Neuronal stem cell (in vitro differentiated cells): ENCODE results near the gene NOL3.
A peak's percentile ranks its signal among the peaks of the same experiment; 100 is the strongest.

Experiments used
- DNase-seq: peaks from one replicate; pipeline ENCODE4 v3.0.0-alpha.2; 2013; ENCODE audit warnings: low spot score
- H2AFZ ChIP-seq: one replicate; pipeline ENCODE4 v1.6.1; 2013; ENCODE audit warnings: mild to moderate bottlenecking, low read length, inconsistent platforms
- H2AK5ac ChIP-seq: 2 replicates; pipeline ENCODE4 v1.6.1; 2013; ENCODE audit warnings: low read depth, mild to moderate bottlenecking, inconsistent platforms, low read length, moderate library complexity, mixed read lengths
- H2BK120ac ChIP-seq: 2 replicates; pipeline ENCODE4 v1.6.1; 2013; ENCODE audit warnings: low read depth, mild to moderate bottlenecking, inconsistent platforms, low read length, moderate library complexity, mixed read lengths
- H2BK12ac ChIP-seq: one replicate; pipeline ENCODE4 v1.6.1; 2013; ENCODE audit warnings: low read length, inconsistent platforms
- H2BK15ac ChIP-seq: 2 replicates; pipeline ENCODE4 v1.6.1; 2013; ENCODE audit warnings: mild to moderate bottlenecking, low read length, inconsistent platforms, mixed read lengths
- H2BK5ac ChIP-seq: one replicate; pipeline ENCODE4 v1.6.1; 2013; ENCODE audit warnings: inconsistent platforms, mild to moderate bottlenecking, low read length, moderate library complexity
- H3K14ac ChIP-seq: one replicate; pipeline ENCODE4 v1.6.1; 2013; ENCODE audit warnings: low read length, inconsistent platforms
- H3K18ac ChIP-seq: 2 replicates; pipeline ENCODE4 v1.6.1; 2013; ENCODE audit warnings: low read length, inconsistent platforms
- H3K23ac ChIP-seq: 2 replicates; pipeline ENCODE4 v1.6.1; 2013; ENCODE audit warnings: low read depth, mild to moderate bottlenecking, mixed read lengths, low read length, inconsistent platforms; ENCODE audit not compliant: poor library complexity
- H3K27ac ChIP-seq: replicated peaks from 3 replicates; pipeline ENCODE4 v1.5.1; 2013; ENCODE audit warnings: low read length, inconsistent platforms
- H3K27me3 ChIP-seq, 3 experiments: 2 replicates each; pipeline ENCODE4 v1.6.1; 2013; ENCODE audit warnings: low read length in 3 of 3, mild to moderate bottlenecking in 2 of 3, inconsistent platforms in 1 of 3, low read depth in 1 of 3, mixed read lengths in 1 of 3, moderate library complexity in 1 of 3; ENCODE audit not compliant: control insufficient read depth in 3 of 3, insufficient read depth in 3 of 3
- H3K36me3 ChIP-seq, 2 donors: replicated peaks in 1 of 2; 2 replicates each; pipeline ENCODE4 v1.6.1; 2013; ENCODE audit warnings: low read length in 2 of 2; ENCODE audit not compliant: control insufficient read depth in 2 of 2, insufficient read depth in 2 of 2
- H3K4ac ChIP-seq: 2 replicates; pipeline ENCODE4 v1.6.1; 2013; ENCODE audit warnings: inconsistent platforms, mild to moderate bottlenecking, low read length, moderate library complexity
- H3K4me1 ChIP-seq, 2 donors: 1 replicate in 1 of 2; 2 replicates in 1 of 2; pipeline ENCODE4 v1.6.1; 2013; ENCODE audit warnings: low read length in 2 of 2, low read depth in 1 of 2; ENCODE audit not compliant: control insufficient read depth in 2 of 2, insufficient read depth in 1 of 2
- H3K4me2 ChIP-seq: one replicate; pipeline ENCODE4 v1.6.1; 2013; ENCODE audit warnings: mild to moderate bottlenecking, low read length, inconsistent platforms; ENCODE audit not compliant: insufficient read depth, poor library complexity, severe bottlenecking
- H3K4me3 ChIP-seq, 2 donors: 2 replicates each; pipeline ENCODE4 v1.5.1; 2013; ENCODE audit warnings: low read length in 2 of 2, mild to moderate bottlenecking in 2 of 2, inconsistent platforms in 1 of 2, moderate library complexity in 1 of 2
- H3K79me1 ChIP-seq: one replicate; pipeline ENCODE4 v1.6.1; 2013; ENCODE audit warnings: low read depth, mild to moderate bottlenecking, inconsistent platforms, low read length, moderate library complexity
- H3K9ac ChIP-seq: one replicate; pipeline ENCODE4 v1.6.1; 2013; ENCODE audit warnings: mild to moderate bottlenecking, low read depth, low read length, inconsistent platforms; ENCODE audit not compliant: poor library complexity
- H3K9me3 ChIP-seq, 2 donors: replicated peaks in 1 of 2; 2 replicates each; pipeline versions ENCODE3 to v1.6.1; 2013; ENCODE audit warnings: low read length in 2 of 2, mild to moderate bottlenecking in 2 of 2, inconsistent platforms in 1 of 2, low read depth in 1 of 2, mixed read lengths in 1 of 2, moderate library complexity in 1 of 2; ENCODE audit not compliant: control insufficient read depth in 2 of 2, insufficient read depth in 1 of 2
- H4K8ac ChIP-seq: one replicate; pipeline ENCODE4 v1.6.1; 2013; ENCODE audit warnings: low read depth, mild to moderate bottlenecking, inconsistent platforms, low read length, moderate library complexity
- H4K91ac ChIP-seq: one replicate; pipeline ENCODE4 v1.6.1; 2013; ENCODE audit warnings: low read length, low read depth, mild to moderate bottlenecking, inconsistent platforms; ENCODE audit not compliant: poor library complexity
- WGBS, 2 donors: extraction: QIAGEN DNeasy Blood & Tissue Kit; methylation state at CpG; one replicate each; pipeline ENCODE4 v1.1.7; 2013; ENCODE audit warnings: missing lambda C conversion rate in 2 of 2, mixed read lengths in 1 of 2; ENCODE audit not compliant: insufficient read length in 2 of 2, insufficient replicate concordance in 1 of 2; ENCODE audit errors: extremely low coverage in 2 of 2; 5-methylcytosine and 5-hydroxymethylcytosine counted together

The NOL3 gene

GRCh38 chr16:67188323-67188722 lies 18.0 kb downstream of the NOL3 start:
- Histone ChIP-seq H3K79me1 (peaks cover 13% of the 10 kb centered on the region), H3K36me3 (peaks cover under 1 to 3% of the 10 kb centered on the region in 2 donors), H3K4ac (no peak overlapping the region), H3K18ac (no peak overlapping the region), H2BK5ac (no peak overlapping the region), H3K23ac (no peak overlapping the region), H2BK15ac (no peak overlapping the region), H3K4me1 (peaks cover 19 to 22% of the 10 kb centered on the region in 2 donors), H2BK120ac (no peak overlapping the region), H3K14ac (no peak overlapping the region), H4K8ac (no peak overlapping the region), H3K4me3 (no peak overlapping the region), H4K91ac (no peak overlapping the region), H2BK12ac (no peak overlapping the region), H3K27me3 (peaks cover 5 to 30% (median 8%) of the 10 kb centered on the region in 3 experiments), H2AK5ac (peak overlapping the region; percentile 53), H3K27ac (no peak overlapping the region), H2AFZ (no peak overlapping the region), H3K9ac (no peak overlapping the region), H3K4me2 (no peak overlapping the region), H3K9me3 (no peaks in the 10 kb centered on the region)
- no peak for DNase-seq
- WGBS, 2 donors, result no CpG with 5 or more reads among the region's 4 CpGs

DNA sequence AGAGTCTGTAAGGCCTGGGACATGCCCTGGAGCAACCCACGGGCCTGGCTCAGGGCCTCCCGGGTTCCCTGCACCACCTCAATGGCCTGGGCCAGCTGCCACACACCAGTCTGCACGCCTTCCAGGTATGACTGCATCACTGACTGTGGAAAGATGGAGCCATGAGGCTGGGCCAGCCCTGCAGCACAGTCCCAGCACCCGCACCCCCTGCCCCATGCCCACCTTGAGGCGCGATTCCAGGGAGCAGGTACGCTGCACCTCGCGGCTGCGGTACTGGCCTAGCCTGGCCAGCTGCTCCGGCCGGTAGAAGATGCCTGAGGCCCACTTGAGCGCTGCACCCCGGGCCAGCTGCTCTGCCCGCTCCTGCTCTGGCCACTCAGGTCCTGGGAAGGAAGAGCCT lies 18.5 kb downstream of the NOL3 start:
- no peak overlapping the region for H3K27ac ChIP-seq
- peaks cover 5 to 30% (median 8%) of the 10 kb centered on the region in 3 experiments for H3K27me3 ChIP-seq
- no peak overlapping the region for H3K4me3 ChIP-seq
- WGBS, 2 donors, result no CpG with 5 or more reads among the region's 15 CpGs
- H2BK5ac ChIP-seq, result no peak overlapping the region
- no peaks in the 10 kb centered on the region for H3K9me3 ChIP-seq
- H2BK120ac ChIP-seq, result no peak overlapping the region
- H4K91ac ChIP-seq, result no peak overlapping the region
- no peak overlapping the region for H3K18ac ChIP-seq
- peaks cover 20 to 23% of the 10 kb centered on the region in 2 donors for H3K4me1 ChIP-seq
- DNase-seq, result no peak
- H2BK12ac ChIP-seq, result peak overlapping the region; percentile 70
- H3K9ac ChIP-seq, result peak overlapping the region; percentile 57
- peak overlapping the region; percentile 53 for H2AK5ac ChIP-seq
- no peak overlapping the region for H2BK15ac ChIP-seq
- H3K36me3 ChIP-seq, result peaks cover 4 to 7% of the 10 kb centered on the region in 2 donors
- no peak overlapping the region for H3K4ac ChIP-seq
- H3K79me1 ChIP-seq, result peaks cover 13% of the 10 kb centered on the region
- H4K8ac ChIP-seq, result no peak overlapping the region
- no peak overlapping the region for H2AFZ ChIP-seq
- H3K4me2 ChIP-seq, result no peak overlapping the region
- no peak overlapping the region for H3K14ac ChIP-seq
- H3K23ac ChIP-seq, result no peak overlapping the region

DNA sequence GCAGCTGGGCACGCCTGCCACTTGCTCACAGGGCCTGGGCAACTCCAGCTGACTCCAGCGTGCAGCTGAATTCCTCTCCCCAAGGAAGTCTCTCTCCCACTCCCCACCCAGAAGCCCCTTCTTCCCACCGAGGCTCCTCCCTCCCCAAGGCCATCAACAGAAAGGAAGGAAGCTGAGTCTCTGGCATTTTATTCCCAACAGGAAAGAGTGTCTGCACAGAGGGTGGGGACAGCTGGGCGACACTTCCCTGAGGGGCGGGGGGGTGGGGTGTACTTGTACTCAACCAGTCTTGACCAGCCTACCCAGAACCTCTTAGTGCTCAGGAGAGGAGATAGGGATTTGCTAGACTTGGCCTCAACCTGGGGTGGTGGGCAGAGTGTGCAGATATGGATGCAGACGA lies 19.7 kb downstream of the NOL3 start, which contains the start of gene EXOC3L1:
TSS of gene EXOC3L1 (minus strand) at position 96 of the 400 bp plus-strand sequence. CDS start 460 bp downstream, outside the sequence.
- Histone ChIP-seq H3K4me2 (no peak within 1 kb of the TSS), H3K27ac (no peak within 1 kb of the TSS), H3K27me3 (peaks cover 1 to 20% (median 2%) of the 10 kb centered on the region in 3 experiments), H3K14ac (no peak within 1 kb of the TSS), H3K9ac (peak within 1 kb of the TSS; percentile 36), H3K79me1 (peaks cover 9% of the 10 kb centered on the region), H3K4me1 (peaks cover 17 to 20% of the 10 kb centered on the region in 2 donors), H2AFZ (peak within 1 kb of the TSS; percentile 70), H2BK12ac (peak within 1 kb of the TSS; percentile 70), H2AK5ac (peak within 1 kb of the TSS; percentile 81), H3K36me3 (peaks cover 16 to 20% of the 10 kb centered on the region in 2 donors), H4K91ac (no peak within 1 kb of the TSS), H3K23ac (no peak within 1 kb of the TSS), H3K4ac (no peak within 1 kb of the TSS), H4K8ac (no peak within 1 kb of the TSS), H2BK120ac (no peak within 1 kb of the TSS), H3K4me3 (peak within 1 kb of the TSS in 1 of 2 donors; percentile 33), H2BK15ac (no peak within 1 kb of the TSS), H3K9me3 (no peaks in the 10 kb centered on the region), H2BK5ac (no peak within 1 kb of the TSS), H3K18ac (no peak within 1 kb of the TSS)
- no peak for DNase-seq
- no CpG with 5 or more reads among the region's 6 CpGs for WGBS, 2 donors

GRCh38 chr16:67190448-67191399 lies 20.4 kb downstream of the NOL3 start:
- no peak overlapping the region for H3K18ac ChIP-seq
- H4K8ac ChIP-seq, result no peak overlapping the region
- H2BK15ac ChIP-seq, result no peak overlapping the region
- no peak for DNase-seq
- H3K4me3 ChIP-seq, result peak overlapping the region in 1 of 2 donors; percentile 33
- no peak overlapping the region for H3K27ac ChIP-seq
- H3K4ac ChIP-seq, result no peak overlapping the region
- peaks cover 17 to 20% of the 10 kb centered on the region in 2 donors for H3K4me1 ChIP-seq
- H3K27me3 ChIP-seq, result peaks cover 0 to 13% (median 0%) of the 10 kb centered on the region in 3 experiments
- H2BK120ac ChIP-seq, result no peak overlapping the region
- H3K9ac ChIP-seq, result no peak overlapping the region
- H3K4me2 ChIP-seq, result no peak overlapping the region
- no peak overlapping the region for H3K14ac ChIP-seq
- no peak overlapping the region for H2AK5ac ChIP-seq
- peaks cover 22 to 27% of the 10 kb centered on the region in 2 donors for H3K36me3 ChIP-seq
- no peak overlapping the region for H3K23ac ChIP-seq
- no peak overlapping the region for H2BK12ac ChIP-seq
- no peak overlapping the region for H2BK5ac ChIP-seq
- H3K79me1 ChIP-seq, result peaks cover 9% of the 10 kb centered on the region
- no peaks in the 10 kb centered on the region for H3K9me3 ChIP-seq
- no peak overlapping the region for H4K91ac ChIP-seq
- no peak overlapping the region for H2AFZ ChIP-seq
- WGBS, 2 donors, result no CpG with 5 or more reads among the region's 13 CpGs
